GM12891 (cell line): ENCODE data around the gene CAMTA1.

Experiments used
- POLR2AphosphoS5 ChIP-seq: IDR thresholded peaks from 2 replicates; pipeline ENCODE4 v1.6.1; 2011; ENCODE audit warnings: low read depth, low read length, control low read depth
- POU2F2 ChIP-seq: IDR thresholded peaks from 2 replicates; pipeline ENCODE4 v1.6.1; 2011; ENCODE audit warnings: low read depth, mild to moderate bottlenecking, control low read depth, low read length, moderate library complexity

DNA sequence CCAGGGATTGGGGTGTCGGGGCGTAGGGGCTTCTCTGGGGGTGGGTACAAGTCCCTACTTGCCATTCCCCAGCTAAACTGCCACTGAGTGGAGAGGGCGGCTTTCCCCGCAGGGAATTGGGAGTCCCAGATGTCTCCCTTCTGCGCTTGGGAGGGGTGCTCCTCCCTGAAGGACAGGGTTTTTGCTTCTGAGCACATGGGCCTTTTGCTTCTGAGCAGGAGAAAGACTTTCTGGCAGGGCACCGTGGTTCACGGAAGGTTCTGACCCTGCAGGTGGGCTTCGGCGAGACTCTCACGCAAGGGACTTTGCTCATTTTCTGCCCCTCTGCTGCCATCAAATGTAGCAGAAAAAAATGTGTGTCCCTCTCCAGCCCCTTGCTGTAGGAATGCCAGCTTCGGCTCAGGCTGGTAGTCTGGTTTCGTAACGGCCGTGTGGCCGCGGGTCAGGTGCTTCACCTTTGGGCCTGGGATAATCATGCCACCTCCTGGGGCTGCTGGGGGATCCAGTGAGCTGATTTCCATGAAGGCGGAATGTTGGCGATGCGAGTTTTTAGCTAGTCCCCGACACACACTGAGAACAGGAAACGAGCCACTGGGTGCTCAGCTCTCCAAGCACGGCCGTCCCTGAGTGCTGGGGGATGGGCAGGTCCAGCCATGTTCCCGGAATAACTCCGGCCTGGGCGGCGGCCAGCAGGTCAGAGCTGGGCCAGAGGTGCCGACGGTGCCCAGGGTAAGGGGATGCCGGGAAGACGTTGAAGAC is 364.0 kb downstream of the CAMTA1 start:
- TF ChIP-seq POU2F2 (no peak), POLR2AphosphoS5 (no peak)
